Adrenal gland (tissue), 12 donors: ENCODE data around the gene IL1R2. TPM values are rescaled to one million over a fixed set of nuclear protein-coding genes. Genes with fewer than 3 reads are reported as not detected.
A peak's percentile ranks its signal among the peaks of the same experiment; 100 is the strongest.

Source experiments
- DNase-seq, 7 donors: peaks; one replicate each; pipeline ENCODE4 v3.0.0-alpha.2; 2019 to 2020
- H3K27ac ChIP-seq, 5 donors: fragments of 200-600 bp; sonication (generic) in 4 of 5; 1 replicate in 3 of 5; 2 replicates in 2 of 5; pipeline versions ENCODE4 v1.5.1 to v1.8.0; 2016 to 2020; ENCODE audit warnings: mild to moderate bottlenecking in 1 of 5
- H3K27me3 ChIP-seq: fragments of 200-600 bp; 2 replicates; pipeline ENCODE4 v1.8.0; 2021
- H3K36me3 ChIP-seq, 2 donors: fragments of 200-600 bp; replicated peaks in 1 of 2; 1 replicate in 1 of 2; 2 replicates in 1 of 2; pipeline versions ENCODE4 v1.5.1 to v1.8.0; 2018 to 2022
- H3K4me1 ChIP-seq, 2 donors: fragments of 200-600 bp; replicated peaks in 1 of 2; 1 replicate in 1 of 2; 2 replicates in 1 of 2; pipeline versions ENCODE4 v1.5.1 to v1.8.0; 2018 to 2021
- H3K4me3 ChIP-seq, 4 donors: fragments of 200-600 bp; sonication (generic) in 3 of 4; one replicate each; pipeline ENCODE4 v1.5.1; 2016 to 2018
- H3K9me3 ChIP-seq, 3 donors: fragments of 200-600 bp; sonication (generic) in 1 of 3; replicated peaks in 1 of 3; 1 replicate in 2 of 3; 2 replicates in 1 of 3; pipeline versions ENCODE4 v1.5.1 to v1.8.0; 2016 to 2021
- CTCF ChIP-seq, 6 experiments: fragments of 450-650 bp in 4 of 6; fragments of 200-600 bp in 2 of 6; sonication (generic) in 1 of 6; IDR thresholded peaks; 1 replicate in 5 of 6; 2 replicates in 1 of 6; pipeline versions ENCODE4 v1.5.1 to v1.8.0; 2016 to 2021; ENCODE audit warnings: antibody characterized with exemption in 6 of 6, mild to moderate bottlenecking in 2 of 6, moderate library complexity in 1 of 6
- POLR2A ChIP-seq, 2 donors: fragments of 450-650 bp; IDR thresholded peaks; one replicate each; pipeline ENCODE4 v1.6.1; 2017; ENCODE audit warnings: antibody characterized with exemption in 2 of 2, mild to moderate bottlenecking in 2 of 2, moderate library complexity in 1 of 2
- WGBS, 4 donors: extraction: QIAGEN DNeasy Blood & Tissue Kit in 2 of 4; methylation state at CpG; one replicate each; pipeline versions ENCODE4 v1.1.5 to v1.1.7; 2013 to 2017; 5-methylcytosine and 5-hydroxymethylcytosine counted together
- intact Hi-C, 2 donors: fragments of 100-400 bp; cut with DNase I; formaldehyde crosslinking; loops; one replicate each; pipeline versions ENCODE4 v1.14.1 to v1.15.0; 2022 to 2023
- polyA plus RNA-seq, 3 donors: library from polyadenylated mRNA; stranded (reverse); fragments of 200-250 nt in 2 of 3; fragments of 350-450 nt in 1 of 3; fragmentation: Illumina TruSeq in 1 of 3; extraction: RNeasy Lipid Tissue Mini Kit (QIAGEN cat#74804) in 1 of 3; gene quantifications; one replicate each; pipeline ENCODE4 v1.2.3, GENCODE V29; 2013 to 2014
- total RNA-seq, 9 donors: library from RNA; depleted of rRNA in 4 of 9; stranded (reverse); fragments of >200 nt in 4 of 9; fragments of 120-200 nt in 1 of 9; fragmentation: NEBNext Ultra II Directional in 1 of 9; extraction: Animal tissue kit (Norgen Biotek cat#: 25700) in 1 of 9; gene quantifications; one replicate each; pipeline versions ENCODE4 v1.1.0 to v1.2.4, GENCODE V29; 2013 to 2023
- donor health status: healthy with polysubstance abuse.
- donor health status: Bipolar disorder and iron deficiency.
- donor health status: DM: yes; HTN: yes; CAD: no.
- donor health status: DM: no; HTN: no; CAD: no.
- donor health status: DM: no; HTN: no; CAD: no.
- donor health status: DM: yes; HTN: yes; CAD: no.

IL1R2 gene
- total and polyA plus RNA-seq, 12 donors: 4.5 to 26.0 (median 12.2) TPM

GRCh38 chr2:102044235-102044896 is 52.6 kb downstream of the IL1R2 start:
- no peak for TF ChIP-seq POLR2A (IDR thresholded peaks at IDR 0.05)
- TF ChIP-seq CTCF (IDR thresholded peaks at IDR 0.05): no peak
- WGBS, 4 donors: 94 to 100% (median 98%) methylated on average over 1 of the region's 1 CpG
- intact Hi-C loops: no loop called here

GRCh38 chr2:102044967-102045489 is 53.3 kb downstream of the IL1R2 start:
- intact Hi-C loops: no loop called here
- no peaks in the 10 kb centered on the region for H3K9me3 ChIP-seq
- no peak overlapping the region for H3K27ac ChIP-seq
- H3K36me3 ChIP-seq: no peaks in the 10 kb centered on the region
- no peak overlapping the region for H3K4me3 ChIP-seq
- DNase-seq: no peak
- no peaks in the 10 kb centered on the region for H3K27me3 ChIP-seq
- H3K4me1 ChIP-seq: peaks cover 19 to 26% of the 10 kb centered on the region in 2 donors
- 86 to 90% (median 88%) methylated on average over 2 of the region's 2 CpGs for WGBS, 4 donors
- TF ChIP-seq CTCF (IDR thresholded peaks at IDR 0.05) (no peak), POLR2A (IDR thresholded peaks at IDR 0.05) (no peak)

More at GRCh38 chr2:102044235-102044896, 52.6 kb downstream of the IL1R2 start:
- no peaks in the 10 kb centered on the region for H3K27me3 ChIP-seq
- no peak overlapping the region for H3K27ac ChIP-seq
- H3K4me1 ChIP-seq: peaks cover 14 to 19% of the 10 kb centered on the region in 2 donors
- H3K4me3 ChIP-seq: no peak overlapping the region
- no peaks in the 10 kb centered on the region for H3K9me3 ChIP-seq
- no peaks in the 10 kb centered on the region for H3K36me3 ChIP-seq
- DNase-seq: no peak

- TF ChIP-seq POLR2A (IDR thresholded peaks at IDR 0.05): no peak
- Histone ChIP-seq H3K9me3 (no peaks in the 10 kb centered on the region), H3K27me3 (no peaks in the 10 kb centered on the region), H3K36me3 (no peaks in the 10 kb centered on the region), H3K4me3 (no peak overlapping the region), H3K27ac (peak overlapping the region in 2 of 5 donors; percentile 64 to 92), H3K4me1 (peaks cover 12 to 31% of the 10 kb centered on the region in 2 donors)
- 79 to 94% (median 90%) methylated on average over 6 of the region's 6 CpGs for WGBS, 4 donors
- peak in 1 of 7 donors; percentile 48 for DNase-seq
- intact Hi-C loops: no loop called here
Observed at GRCh38 chr2:102045697-102046096, 53.9 kb downstream of the IL1R2 start.

- no peaks in the 10 kb centered on the region for H3K9me3 ChIP-seq
- TF ChIP-seq POLR2A (IDR thresholded peaks at IDR 0.05): no peak
- no peak for TF ChIP-seq CTCF (IDR thresholded peaks at IDR 0.05)
- H3K4me1 ChIP-seq: peaks cover 11 to 32% of the 10 kb centered on the region in 2 donors
- DNase-seq: peak in 4 of 7 donors; percentile 50 to 72 (median 58)
- intact Hi-C loops: no loop called here
- H3K36me3 ChIP-seq: no peaks in the 10 kb centered on the region
- no peaks in the 10 kb centered on the region for H3K27me3 ChIP-seq
- no peak overlapping the region for H3K4me3 ChIP-seq
- 55 to 69% (median 63%) methylated on average over 9 of the region's 9 CpGs for WGBS, 4 donors
- H3K27ac ChIP-seq: peak overlapping the region in 3 of 5 donors; percentile 16 to 92 (median 64)
Observed at GRCh38 chr2:102046135-102046986, 54.6 kb downstream of the IL1R2 start.
